T47D (cell line): Measurements from ENCODE around the gene ATF3.

Source experiments
- DNase-seq, 2 experiments: peaks; one replicate each; pipeline versions ENCODE4 v3.0.0 to v3.0.0-alpha.2; 2011 to 2012; ENCODE audit warnings: low read depth in 1 of 2, low spot score in 1 of 2
- JUND ChIP-seq: IDR thresholded peaks from 2 replicates; pipeline ENCODE4 v1.6.1; 2012; ENCODE audit warnings: low read depth
- in situ Hi-C: cut with HindIII; loops from 2 replicates; pipeline ENCODE4 v1.10.0; 2016; ENCODE audit warnings: low sequenced_read_pairs, low pct_unique_long_range_greater_than_20kb

Gene ATF3

GRCh38 chr1:212618466-212619210, 10.1 kb downstream of the ATF3 start:
- in situ Hi-C loops: no loop called here

GRCh38 chr1:212620293-212620692, 11.7 kb downstream of the ATF3 start:
- no peak for TF ChIP-seq JUND
- DNase-seq: no peak
- in situ Hi-C loops: no loop called here

More at GRCh38 chr1:212618466-212619210, 10.1 kb downstream of the ATF3 start:
- no peak for DNase-seq
- no peak for TF ChIP-seq JUND

DNA sequence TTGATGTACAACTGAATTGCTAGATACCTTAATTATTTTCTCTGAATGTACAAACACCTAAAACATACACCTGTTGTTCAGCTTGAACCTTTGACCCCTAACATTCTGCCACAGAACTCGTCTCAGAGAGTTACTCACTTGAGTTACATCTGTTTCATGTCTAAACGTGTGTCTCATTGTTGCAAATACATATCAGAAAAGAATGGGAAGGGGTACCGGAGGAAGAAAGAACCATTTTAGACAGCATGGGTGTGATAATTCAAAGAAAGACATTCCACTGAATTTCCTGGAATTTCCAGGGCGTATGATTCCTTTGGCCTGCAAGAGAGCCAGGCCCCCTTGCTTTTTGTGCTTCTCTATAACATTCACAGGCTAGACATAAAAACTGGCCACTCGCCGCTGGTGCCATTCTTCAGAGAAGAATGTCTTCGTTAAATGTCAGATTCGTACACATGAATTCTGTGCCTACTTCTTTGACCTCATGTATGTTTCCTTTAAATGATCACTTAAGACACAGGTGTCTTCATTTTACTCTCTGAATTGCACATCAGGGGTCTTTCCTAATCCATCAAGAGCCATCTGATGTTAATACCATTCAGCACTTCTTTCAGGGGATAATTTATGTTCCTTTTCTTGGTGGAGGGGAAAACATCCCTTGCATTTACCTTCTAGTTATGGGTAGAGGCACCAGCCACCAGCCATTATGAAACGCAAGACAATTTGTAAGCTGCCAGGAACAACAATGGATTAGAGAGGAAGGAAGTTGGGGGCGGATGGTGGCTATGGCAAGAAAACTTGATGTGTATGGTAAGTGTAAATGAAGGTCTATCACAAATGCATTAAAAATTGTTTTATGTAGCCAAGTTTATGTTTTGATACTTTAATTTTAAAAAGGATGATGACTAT, 12.7 kb downstream of the ATF3 start:
- no peak for DNase-seq
- no peak for TF ChIP-seq JUND
- in situ Hi-C loops: no loop called here

- DNase-seq: no peak
- no peak for TF ChIP-seq JUND
- in situ Hi-C loops: no loop called here
Observed at GRCh38 chr1:212621949-212622305, 13.4 kb downstream of the ATF3 start.

DNA sequence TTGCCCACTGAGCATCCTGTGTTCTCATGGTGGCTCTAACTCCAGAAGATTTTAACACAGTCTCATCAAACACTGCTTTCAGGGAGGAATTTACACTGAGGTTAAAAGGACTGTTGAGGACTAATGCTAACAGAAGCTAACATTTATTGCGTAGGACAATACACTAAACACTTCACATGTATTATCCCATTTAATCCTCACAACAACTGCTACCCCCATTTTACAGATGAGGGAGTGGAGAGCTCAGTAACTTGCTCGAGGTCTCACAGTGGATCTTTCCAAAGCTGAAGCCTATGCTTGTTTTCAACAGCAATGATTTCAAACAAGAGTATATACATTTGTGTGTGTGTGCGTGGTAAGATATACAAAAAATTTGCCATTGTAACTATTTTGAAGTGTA, 13.9 kb downstream of the ATF3 start:
- in situ Hi-C loops: no loop called here
- no peak for DNase-seq
- no peak for TF ChIP-seq JUND

DNA sequence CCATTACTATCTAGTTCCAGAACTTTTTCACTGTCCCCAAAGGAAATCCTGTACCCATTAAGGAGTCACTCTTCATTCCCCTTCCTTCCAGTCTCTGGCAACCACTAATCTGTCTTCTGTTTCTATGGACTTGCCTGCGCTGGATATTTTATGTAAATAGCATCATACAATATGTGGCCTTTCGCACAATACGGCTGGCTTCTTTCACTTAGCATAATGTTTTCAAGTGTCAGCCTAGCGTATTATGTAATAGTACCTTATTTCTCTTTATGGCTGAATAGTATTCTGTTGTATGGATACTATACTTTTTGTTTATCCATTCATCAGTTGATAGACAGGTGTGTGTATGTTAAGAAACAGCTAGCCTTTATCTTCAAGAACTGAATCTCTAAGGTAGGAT, 14.3 kb downstream of the ATF3 start:
- in situ Hi-C loops: no loop called here
- no peak for DNase-seq
- no peak for TF ChIP-seq JUND

DNA sequence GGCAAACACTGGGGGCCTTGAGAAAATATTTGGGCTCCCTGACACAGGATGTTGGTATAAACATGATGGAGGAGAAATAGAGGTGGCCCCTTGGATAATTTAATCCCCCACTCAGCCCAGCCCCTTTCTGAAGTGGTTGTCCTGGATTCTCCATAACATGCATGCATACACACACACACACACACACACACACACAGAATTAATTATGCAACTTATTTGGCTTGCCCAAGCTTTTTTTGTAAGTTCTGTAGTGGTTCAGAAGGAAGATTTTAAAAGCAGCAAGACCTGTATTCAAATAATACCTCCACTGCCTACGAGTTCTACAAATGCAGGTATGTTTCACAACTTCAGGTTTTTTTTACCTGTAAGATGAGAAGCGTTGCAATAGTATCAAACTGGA, 15.0 kb downstream of the ATF3 start:
- TF ChIP-seq JUND: no peak
- in situ Hi-C loops: no loop called here
- no peak for DNase-seq

GRCh38 chr1:212624976-212625501, 16.5 kb downstream of the ATF3 start:
- DNase-seq: no peak
- in situ Hi-C loops: no loop called here
- no peak for TF ChIP-seq JUND

DNA sequence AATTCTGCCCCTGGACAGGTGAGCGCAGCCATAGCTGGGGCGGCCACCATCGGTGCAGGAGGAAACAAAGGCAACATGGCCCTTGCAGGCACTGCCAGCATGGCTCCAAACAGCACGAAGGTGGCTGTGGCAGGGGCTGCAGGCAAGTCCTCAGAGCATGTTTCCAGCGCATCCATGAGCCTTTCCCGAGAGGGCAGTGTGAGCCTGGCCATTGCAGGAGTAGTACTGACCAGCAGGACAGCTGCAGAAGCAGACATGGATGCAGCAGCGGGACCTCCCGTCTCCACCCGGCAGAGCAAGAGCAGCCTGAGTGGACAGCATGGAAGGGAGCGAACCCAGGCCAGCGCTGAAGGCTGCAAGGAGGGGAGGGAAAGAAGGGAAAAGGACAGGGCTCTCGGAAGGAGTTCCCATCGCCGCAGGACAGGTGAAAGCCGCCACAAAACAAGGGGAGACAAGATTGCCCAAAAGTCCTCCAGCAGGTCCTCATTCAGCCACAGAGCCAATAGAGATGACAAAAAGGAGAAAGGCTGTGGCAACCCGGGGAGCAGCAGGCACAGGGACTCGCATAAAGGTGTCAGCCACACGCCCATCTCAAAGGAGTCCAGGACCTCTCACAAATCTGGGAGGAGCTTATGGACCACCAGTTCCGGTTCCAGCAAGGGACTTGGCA, 17.4 kb downstream of the ATF3 start:
- in situ Hi-C loops: no loop called here
- TF ChIP-seq JUND: no peak
- DNase-seq: no peak

DNA sequence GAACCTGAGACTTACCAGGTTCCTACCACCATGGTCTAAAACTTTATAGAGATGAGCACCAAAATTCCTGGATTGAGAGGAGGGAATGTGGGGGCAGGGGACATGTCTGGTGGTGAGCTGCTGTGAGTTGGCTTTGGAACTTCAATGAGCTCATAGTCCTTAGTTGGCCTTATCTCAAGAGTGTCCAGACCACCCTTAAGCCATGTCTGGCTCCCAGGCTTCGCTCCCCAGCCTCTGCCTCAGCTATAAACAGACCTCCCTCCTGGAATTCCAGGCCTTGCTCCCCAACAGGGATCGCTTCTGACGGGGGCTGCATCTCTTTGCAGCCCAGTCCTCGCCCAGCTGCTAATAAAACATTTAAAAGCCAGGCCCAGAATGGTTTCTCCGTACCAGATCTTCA, 19.5 kb downstream of the ATF3 start:
- no peak for DNase-seq
- in situ Hi-C loops: no loop called here
- TF ChIP-seq JUND: no peak

GRCh38 chr1:212628813-212629415, 20.4 kb downstream of the ATF3 start:
- no peak for TF ChIP-seq JUND
- in situ Hi-C loops: no loop called here
- DNase-seq: no peak

GRCh38 chr1:212629450-212630157, 21.0 kb downstream of the ATF3 start:
- TF ChIP-seq JUND: no peak
- in situ Hi-C loops: no loop called here
- no peak for DNase-seq
